Hematopoietic multipotent progenitor cell treated with erythropoietin and hydrocortisone succinate and interleukin-3 and kit ligand, for 8 days (in vitro differentiated cells): ENCODE data around the gene C16orf86.

Source experiments
- DNase-seq: peaks from one replicate; pipeline ENCODE4 v3.0.0-alpha.2; 2015

The C16orf86 gene, protein sequence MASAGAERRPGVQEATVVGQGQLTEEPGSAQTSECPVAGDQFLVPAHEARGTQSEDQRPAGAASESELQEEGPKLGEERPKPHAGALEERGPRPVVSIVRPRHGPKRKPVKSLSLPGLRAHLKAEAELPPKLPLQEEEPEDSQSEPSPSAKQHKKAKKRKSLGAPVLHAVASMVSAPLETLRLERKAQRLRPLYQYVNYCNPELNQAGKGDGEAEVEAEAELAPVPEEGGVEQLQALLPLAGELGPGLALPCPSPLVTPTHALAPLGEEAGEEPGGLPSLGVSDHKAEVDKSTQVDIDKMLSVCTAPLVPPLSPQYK

GRCh38 chr16:67666559-67667452, at the start of gene C16orf86, which contains the start of gene ENKD1:
Gene C16orf86 (plus strand): TSS chr16:67666814. CDS start chr16:67666971, 157 bp downstream.
Gene ENKD1 (minus strand): TSS chr16:67666750. CDS start chr16:67666442, 308 bp downstream.
- peak; percentile 86 for DNase-seq

- no peak for DNase-seq
Measured at GRCh38 chr16:67628216-67628615, 38.4 kb upstream of the C16orf86 start.

DNA sequence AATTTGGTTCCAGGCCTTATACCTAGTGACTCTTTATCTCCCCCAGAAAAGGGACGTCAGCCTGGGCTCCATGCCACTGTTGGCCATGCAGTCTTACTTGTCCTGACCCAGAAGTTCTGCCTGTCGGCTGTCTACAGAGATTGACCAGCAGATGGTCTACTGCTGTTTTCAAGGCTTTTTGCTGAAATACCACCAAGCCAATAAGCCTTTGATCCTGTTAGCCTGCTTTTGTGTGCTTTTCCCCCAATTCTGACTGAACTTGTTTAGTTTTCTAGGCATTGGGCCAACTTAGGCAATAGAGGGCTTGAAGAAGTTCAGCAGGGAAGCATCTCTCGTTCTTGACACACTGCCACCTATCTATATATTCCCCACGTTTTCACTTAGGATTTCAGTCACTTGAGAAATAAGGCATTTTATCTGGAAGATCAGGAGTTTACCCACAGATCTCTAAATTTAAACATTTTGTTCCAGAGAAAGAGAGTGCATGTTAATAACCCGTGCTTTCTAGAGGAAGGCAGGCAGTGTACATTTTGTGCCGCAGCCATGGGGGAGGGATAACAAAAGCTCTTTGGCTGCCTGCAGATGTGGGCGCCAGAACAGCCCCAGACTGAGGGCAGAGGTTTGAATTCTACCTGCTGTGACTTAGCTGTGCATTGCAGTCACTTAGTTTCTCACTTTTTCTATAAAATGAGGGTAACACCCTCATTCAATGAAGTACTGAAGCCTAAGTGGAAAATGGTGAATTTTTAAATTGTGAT, 34.0 kb upstream of the C16orf86 start:
- no peak for DNase-seq

DNA sequence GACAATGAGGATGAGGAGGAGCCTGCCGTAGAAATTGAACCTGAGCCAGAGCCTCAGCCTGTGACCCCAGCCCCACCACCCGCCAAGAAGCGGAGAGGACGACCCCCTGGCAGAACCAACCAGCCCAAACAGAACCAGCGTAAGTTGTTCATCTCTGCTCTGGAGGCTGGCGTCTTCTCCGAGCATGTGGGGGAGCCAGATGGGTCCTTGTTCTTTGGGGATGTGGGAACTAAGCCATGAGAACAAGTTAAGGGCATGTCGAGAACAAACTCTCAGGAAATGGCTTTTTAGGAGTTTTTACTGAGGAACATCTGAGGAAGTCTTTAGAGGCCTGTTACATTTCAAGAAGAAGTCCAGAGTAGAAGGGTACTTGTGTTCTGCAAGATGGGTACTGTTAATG, 29.9 kb upstream of the C16orf86 start:
- no peak for DNase-seq

GRCh38 chr16:67637625-67638024, 29.0 kb upstream of the C16orf86 start:
- DNase-seq: no peak

DNA sequence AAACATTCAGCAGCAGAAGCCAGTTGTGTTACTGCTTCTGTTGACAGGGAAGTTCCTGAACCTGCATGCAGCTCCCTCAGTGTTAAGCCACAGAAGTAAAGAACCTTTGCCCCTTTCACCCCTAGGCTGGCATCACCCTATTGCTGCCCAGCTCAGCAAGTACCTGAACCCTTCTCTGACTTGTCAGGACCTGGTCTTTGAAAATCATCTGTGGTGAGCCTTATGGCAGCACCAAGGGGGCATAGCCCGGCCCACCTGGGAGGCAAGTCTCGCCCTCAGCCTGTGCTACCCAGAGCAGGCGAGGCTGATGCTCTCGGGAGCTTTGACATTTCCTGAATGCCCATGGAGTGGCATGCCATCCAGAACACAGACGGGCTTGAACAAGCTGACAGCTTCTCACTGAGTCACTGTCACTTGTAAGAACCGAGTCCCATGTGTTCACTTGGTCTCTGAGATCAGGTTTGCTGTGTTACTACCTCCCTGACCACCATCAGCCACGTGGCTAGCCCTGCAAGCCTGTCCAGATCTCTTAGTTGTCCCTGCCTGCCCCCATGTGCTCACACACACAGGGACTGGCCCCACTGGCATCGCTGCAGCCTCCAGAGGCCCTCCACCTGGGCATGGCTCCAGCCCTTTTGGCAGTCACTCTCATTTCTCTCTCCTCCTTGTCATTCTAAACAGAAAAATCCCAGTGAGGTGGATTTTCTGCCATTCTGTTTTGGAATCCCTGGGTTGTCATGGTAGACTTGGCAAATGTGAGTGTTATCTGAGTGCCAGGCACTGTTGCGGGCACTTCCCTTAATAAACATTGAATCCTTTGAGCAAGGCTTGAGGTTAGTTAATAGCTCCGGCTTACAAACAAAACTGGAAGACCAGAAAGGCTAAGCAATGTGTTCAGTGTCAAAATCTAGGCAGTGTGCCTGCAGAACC, 24.6 kb upstream of the C16orf86 start:
- DNase-seq: no peak

GRCh38 chr16:67644038-67644437, 22.6 kb upstream of the C16orf86 start:
- DNase-seq: no peak

GRCh38 chr16:67645397-67646121, 21.1 kb upstream of the C16orf86 start:
- DNase-seq: peak; percentile 42

GRCh38 chr16:67647111-67647651, 19.4 kb upstream of the C16orf86 start:
- DNase-seq: no peak

GRCh38 chr16:67647681-67648080, 18.9 kb upstream of the C16orf86 start:
- DNase-seq: no peak

- no peak for DNase-seq
Measured at GRCh38 chr16:67648088-67648763, 18.4 kb upstream of the C16orf86 start.

GRCh38 chr16:67648764-67649407, 17.7 kb upstream of the C16orf86 start:
- DNase-seq: no peak

- no peak for DNase-seq
Measured at GRCh38 chr16:67649494-67649931, 17.1 kb upstream of the C16orf86 start.

- DNase-seq: no peak
Measured at GRCh38 chr16:67650023-67650422, 16.6 kb upstream of the C16orf86 start.

GRCh38 chr16:67651039-67651438, 15.6 kb upstream of the C16orf86 start:
- DNase-seq: no peak

- DNase-seq: no peak
Measured at GRCh38 chr16:67651847-67652246, 14.8 kb upstream of the C16orf86 start.

DNA sequence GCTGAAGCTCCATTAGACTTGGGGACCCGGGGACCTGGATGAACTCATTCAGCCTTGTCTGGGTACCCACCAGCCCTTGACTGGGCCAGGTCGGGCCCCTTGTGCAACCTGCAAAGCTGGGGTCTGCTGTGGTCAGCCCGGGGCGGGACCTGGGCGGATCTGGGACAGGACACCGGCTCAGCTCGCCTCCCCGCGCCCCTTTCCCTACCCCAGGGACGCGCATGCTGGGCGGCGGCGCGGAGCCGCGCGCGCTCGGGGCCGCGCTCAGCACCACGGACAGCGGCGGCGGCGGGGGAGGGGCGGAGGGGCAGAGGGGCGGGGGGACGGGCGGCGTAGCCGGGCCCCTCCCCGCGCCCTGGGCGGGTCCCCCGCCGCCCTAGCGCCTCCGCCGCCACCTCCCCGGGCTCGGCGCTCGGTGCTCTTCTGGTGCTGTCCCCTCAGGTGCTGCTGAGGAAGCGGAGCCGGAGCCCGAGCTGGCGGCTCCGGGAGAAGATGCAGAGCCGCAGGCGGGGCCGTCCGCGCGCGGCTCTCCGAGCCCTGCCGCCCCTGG, 14.0 kb upstream of the C16orf86 start:
- no peak for DNase-seq

DNA sequence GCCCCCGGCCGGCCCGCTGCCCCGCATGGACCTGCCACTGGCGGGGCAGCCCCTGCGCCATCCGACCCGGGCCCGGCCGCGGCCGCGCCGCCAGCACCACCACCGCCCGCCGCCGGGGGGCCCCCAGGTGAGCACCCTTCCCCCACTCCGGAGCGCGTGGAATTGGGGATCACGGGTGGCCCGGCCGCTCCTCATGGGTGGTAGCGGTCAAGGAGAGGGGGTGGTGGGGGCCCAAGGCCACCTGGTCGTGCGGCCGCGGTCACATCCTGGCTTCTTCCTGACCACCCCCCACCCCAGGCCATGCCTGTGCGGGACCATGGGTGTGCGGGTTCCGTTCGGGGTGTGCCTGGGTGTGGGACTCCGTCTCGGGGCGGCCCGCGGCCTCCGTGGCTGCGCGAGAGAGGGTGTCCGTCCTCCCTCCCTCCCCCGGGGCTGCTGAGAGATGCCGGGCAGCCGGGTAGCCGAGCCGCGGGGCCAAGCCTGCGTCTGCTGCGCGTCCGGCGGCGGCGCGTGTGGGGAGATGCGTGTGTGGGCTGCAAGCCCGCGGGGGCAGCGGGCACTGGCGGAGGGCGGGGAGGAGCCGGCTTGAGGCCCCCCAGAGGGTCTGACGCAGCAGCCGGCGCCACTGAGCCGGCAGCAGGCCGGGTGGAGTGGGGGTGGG, 13.4 kb upstream of the C16orf86 start:
- no peak for DNase-seq
